ENCODE measurements around the gene UCHL5.
"Not testable (repeated sequence)": the region's sequence is repeated elsewhere in the genome, so short reads cannot be mapped to it uniquely, and the experiment has no call there.

UCHL5 gene

DNA sequence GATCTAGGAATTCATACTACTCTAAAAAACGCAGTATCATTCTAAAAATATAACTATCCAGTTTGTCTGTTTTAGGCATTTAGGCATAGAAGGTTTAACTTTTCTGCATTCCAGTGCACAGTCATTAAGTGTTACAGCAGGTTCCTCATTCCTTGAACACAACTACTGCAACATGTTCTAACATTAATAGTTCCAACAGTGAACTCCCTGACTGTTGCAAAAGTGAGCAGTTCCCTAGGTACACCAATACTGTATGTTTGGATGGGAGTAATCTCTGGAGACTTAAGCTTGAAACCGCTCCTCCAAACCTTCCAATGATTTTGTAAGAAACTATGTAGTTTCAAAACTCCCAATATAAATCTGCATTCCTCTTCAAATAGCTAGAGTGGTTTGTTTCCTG, 46.2 kb downstream of the UCHL5 start:
- no peak for DNase-seq (ENCODE audit: low read depth, low spot score)

DNA sequence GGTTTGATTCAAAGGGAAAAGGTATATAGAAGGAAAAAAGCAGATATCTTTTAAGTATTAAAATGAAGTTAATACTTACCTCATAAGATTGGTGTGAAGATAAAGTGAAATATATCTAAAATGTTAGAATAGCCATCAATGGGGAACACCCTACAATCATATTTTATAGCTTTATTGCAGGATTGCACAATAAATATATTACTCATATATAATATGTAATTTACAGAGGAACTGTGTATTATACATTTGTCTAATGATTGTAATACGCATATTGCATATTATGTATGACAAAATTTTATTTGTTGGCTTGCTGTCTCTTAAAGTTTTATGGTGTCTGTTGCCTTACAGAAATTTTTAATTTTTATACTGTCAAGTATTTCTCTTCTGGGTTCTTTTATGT, 47.8 kb downstream of the UCHL5 start:
- no peak for DNase-seq (ENCODE audit: low read depth, low spot score)

DNA sequence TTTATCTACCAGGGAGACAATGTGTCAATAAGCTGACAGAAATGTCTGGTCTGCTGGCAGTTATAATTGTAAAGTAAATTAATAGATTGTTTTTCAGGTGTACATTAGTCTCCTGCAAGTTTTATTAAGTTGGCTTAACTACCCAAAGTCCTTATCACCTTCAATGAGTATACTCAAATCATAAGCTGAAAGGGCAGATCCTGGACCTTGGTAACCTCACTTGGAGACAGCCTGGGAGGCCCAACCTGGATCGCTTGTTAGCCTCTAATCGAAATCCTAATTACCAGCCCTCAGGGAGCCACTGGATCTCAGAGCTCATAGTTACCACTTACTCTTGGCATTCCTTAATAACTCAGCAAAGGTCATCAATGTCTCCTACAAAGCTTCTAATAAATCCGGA, 49.7 kb downstream of the UCHL5 start:
- no peak for DNase-seq (ENCODE audit: low read depth, low spot score)

DNA sequence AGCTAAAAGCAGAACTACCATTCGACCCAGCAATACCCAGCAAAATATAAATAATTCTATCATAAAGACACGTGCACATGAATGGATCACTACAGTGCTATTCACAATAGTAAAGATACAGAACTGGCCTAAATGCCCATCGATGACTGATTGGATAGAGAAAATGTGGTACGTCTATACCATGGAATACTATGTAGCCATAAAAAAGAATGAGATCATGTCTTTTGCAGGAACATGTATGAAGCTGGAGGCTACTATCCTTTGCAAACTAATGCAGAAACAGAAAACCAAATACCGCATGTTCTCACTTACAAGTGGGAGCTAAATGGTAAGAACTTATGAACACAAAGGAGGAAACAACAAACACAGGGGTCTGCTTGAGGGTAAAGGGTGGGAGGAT, 53.4 kb downstream of the UCHL5 start:
- DNase-seq (ENCODE audit: low read depth, low spot score): no peak

DNA sequence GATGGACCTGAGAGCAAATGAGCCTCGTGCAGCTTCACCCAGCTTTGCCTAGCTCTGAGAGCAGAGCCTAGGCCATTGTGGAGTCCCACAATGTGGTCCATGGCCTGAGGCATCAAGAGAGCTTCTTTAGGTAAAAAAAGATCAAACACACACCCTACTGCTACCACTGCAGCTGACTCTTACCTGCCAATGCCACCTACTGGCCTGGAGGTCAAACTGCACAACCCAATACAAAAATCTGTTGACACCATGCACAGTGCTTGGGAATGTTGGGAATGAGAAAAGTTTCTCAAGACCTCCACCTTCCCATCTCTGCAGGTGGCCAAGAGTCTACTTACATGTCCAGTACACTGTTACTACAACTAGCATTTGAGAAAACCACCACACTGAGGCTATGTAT, 60.6 kb downstream of the UCHL5 start:
- DNase-seq (ENCODE audit: low read depth, low spot score): no peak

DNA sequence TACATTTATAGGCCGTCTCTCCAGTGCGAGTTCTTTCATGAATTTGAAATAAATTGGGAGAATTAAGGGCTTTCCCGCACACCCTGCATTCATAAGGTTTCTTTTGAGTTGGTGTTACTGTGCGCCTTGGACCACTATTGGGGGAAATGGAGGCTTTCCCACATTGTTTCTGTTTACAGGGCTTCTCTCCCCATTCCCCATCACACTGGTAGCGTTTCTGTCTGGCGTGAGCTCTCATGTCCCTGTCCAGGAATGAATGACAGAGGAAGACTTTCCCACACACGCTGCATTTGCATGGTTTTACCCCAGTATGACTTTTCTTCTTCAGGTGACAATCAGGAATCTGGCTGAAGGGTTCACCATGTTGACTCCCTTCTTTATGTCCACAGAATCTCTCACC, 65.0 kb downstream of the UCHL5 start:
- no peak for DNase-seq (ENCODE audit: low read depth, low spot score)

DNA sequence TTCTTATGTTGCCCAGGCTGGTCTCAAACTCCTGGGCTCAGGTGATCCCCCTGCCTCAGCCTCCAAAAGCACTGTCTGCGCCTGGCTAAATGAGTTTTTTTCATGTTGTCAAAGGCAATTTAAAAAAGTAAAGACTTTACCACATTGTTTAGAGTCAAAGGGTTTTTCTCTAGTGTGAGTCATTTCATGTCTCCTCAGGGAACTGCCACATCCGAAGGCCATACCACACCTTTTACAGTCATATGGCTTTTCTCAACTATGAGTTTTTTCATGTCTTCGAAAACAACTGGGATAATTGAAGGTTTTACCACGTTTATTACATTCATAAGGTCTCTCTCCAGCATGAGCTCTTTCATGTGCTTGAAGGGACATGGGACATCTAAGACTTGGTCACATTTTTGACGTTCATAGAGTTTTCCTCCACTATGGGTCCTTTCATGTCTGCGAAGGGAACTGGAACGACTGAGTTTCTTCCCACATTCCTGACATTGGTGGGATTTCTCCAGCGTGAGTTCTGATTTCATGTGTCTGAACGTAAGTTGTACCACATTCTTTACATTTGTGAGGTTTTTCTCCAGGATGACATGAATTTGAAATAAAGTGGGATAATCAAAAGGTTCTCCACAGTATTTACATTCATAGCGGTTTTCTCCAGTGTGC, 65.6 kb downstream of the UCHL5 start:
- DNase-seq (ENCODE audit: low read depth, low spot score): no peak

DNA sequence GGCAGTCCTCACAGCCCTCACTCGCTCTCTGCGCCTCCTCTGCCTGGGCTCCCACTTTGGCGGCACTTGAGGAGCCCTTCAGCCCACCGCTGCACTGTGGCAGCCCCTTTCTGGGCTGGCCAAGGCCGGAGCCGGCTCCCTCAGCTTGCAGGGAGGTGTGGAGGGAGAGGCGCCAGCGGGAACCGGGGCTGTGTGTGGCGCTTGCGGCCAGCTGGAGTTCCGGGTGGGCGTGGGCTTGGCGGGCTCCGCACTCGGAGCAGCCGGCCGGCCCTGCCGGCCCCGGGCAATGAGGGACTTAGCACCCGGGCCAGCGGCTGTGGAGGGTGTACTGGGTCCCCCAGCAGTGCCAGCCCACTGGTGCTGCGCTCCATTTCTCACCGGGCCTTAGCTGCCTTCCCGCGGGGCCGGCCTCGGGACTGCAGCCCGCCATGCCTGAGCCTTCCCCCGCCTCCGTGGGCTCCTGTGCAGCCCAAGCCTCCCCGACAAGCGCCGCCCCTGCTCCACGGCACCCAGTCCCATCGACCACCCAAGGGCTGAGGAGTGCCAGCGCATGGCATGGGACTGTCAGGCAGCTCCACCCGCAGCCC, 72.3 kb downstream of the UCHL5 start:
- DNase-seq (ENCODE audit: low read depth, low spot score): not testable (repeated sequence)

DNA sequence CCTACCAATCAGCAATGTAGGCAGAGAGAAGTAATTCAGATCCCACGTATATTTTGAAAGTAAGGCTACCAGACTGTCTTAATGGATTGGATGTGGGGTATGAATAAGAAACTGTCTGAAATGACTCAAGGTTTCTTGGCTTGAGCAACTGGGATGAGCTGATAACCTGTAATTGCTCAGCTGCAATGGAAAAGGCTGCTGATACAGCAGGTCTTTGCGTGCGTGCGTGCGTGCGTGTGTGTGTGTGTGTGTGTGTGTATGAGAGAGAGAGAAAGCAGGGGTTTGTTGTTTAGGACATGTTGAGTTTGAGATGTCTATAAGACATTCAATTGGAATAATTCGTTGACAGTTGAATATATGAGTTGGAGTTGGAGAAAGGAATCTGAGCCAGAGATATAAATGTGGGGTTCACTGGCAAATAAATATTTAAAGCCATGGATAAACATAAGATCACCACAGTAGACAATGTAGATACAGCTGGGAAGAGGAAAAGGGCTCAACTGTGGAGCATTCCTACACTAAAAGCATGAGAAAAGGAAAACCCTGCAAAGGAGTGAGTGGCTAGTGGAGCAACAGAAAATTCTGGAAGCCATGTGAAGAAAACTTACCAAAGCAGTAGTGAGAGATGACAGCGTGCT, 72.9 kb downstream of the UCHL5 start:
- DNase-seq (ENCODE audit: low read depth, low spot score): no peak

DNA sequence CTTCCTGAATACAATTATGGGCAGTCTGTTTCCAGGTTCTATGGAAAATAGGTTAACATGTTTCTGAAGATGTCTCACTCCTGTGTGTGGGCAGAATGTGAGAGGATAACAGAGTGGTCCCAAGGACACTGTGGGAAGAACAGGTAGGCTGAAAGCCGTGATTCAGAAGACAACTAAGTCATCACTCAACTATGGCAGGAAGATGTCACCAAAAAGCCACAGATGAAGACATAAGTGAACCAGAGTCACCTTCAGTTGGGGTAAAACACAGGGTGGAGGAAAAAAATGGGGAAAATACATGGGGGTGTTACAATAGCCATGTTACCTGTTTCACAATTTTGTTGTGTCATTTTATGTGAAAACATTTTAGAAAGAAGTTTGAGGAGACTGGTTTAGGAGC, 75.1 kb downstream of the UCHL5 start:
- no peak for DNase-seq (ENCODE audit: low read depth, low spot score)

DNA sequence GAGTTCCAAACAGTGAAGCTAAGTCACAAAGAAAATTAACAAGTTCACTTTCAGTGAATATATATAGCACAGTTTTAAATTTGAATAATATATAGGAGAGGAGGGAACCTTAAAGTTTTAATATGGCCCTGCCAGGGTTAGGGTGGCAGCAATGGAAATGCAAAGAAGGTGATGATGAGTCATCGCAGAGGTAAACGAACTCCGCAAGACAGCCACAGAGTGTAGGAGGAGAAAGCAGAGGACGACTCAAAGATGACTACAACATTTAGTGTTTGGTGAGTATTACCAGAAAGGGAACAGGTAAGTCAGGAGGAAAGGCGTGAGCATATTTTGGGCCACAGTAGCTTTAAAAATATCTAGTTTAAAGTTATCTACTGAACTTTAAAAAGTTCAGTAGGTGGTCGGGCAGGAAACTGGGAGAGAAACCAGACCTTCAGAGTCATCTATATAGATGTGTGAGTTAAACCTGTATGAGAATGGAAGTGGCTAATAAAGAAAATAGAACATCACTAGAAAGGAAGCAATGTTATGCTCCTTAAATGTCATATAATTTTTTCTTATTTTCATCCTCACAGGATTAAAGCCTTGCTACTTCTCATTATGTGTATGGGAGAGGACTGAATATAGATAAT, 75.7 kb downstream of the UCHL5 start:
- no peak for DNase-seq (ENCODE audit: low read depth, low spot score)

DNA sequence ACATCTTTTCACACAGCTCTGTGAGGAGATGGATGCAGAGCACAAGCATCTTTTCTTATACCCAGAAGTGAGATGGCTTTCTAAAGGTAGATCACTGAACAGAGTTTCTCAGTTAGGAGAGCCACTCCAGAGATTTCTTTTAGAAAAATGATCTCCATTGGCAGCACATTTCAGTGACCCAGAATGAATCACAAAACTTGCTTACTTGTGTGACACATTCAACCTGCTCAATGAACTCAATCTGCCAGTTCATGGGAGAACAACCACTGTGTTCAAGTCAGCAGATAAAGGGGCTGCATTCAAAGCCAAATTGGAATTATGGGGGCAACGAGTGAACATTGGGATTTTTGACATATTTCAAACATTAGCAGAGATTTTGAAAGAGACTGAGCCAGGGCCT, 78.3 kb downstream of the UCHL5 start:
- DNase-seq (ENCODE audit: low read depth, low spot score): no peak

DNA sequence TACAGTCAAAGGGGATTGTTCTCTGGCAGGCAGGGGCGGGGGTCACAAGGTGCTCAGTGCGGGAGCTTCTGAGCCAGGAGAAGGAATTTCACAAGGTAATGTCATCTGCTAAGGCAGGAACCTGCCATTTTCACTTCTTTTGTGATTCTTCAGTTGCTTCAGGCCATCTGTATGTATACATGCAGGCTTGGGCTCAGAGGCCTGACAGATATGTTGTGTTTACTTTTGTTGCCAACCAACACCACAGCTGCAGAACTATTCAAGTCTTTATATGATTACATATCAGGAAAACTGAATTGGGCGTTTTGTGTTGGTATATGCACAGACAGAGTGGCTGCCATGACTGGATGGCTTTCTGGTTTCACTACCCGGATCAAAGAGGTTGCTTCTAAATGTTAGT, 78.8 kb downstream of the UCHL5 start:
- not testable (repeated sequence) for DNase-seq (ENCODE audit: low read depth, low spot score)

DNA sequence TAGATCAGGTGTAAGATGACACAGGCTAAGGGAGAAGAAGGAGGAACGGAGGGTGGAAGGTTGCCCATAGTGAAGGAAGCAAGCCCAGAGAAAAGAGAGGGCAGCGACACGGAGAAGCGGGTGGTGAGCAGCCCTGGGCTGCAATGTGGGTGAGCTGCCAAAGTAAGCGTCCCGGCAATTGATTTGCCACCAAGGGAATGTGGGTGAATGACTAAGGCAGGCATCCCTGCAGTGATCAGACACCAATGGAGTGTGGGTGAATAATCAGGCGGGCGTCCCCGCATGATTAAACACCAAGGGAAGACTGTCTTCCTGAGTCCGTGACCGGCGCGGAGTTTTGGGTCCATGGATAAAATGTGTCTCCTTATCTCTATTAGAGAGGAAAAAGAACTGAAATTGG, 79.6 kb downstream of the UCHL5 start:
- DNase-seq (ENCODE audit: low read depth, low spot score): no peak

DNA sequence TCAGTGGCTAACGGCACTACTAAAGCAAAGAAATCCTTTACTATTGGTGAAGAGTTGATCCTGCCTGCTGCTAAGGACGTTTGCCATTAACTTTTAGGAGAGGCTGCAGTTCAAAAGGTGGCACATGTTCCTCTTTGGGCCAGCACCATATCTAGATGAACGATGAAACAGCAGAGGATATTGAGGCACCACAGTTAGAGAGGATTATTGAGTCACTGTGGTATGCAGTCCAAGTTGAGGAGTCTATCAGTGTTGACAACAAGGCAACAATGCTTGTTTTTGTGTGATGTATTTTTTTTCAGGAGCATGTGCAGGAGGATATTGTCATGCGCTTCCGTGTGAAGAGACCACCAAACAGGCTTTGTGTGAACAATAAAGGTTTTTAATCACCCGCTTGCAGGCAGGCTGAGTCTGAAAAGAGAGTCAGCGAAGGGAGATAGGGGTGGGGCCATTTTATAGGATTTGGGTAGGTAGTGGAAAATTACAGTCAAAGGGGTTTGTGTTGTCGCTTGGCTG, 80.9 kb downstream of the UCHL5 start:
- no peak for DNase-seq (ENCODE audit: low read depth, low spot score)

DNA sequence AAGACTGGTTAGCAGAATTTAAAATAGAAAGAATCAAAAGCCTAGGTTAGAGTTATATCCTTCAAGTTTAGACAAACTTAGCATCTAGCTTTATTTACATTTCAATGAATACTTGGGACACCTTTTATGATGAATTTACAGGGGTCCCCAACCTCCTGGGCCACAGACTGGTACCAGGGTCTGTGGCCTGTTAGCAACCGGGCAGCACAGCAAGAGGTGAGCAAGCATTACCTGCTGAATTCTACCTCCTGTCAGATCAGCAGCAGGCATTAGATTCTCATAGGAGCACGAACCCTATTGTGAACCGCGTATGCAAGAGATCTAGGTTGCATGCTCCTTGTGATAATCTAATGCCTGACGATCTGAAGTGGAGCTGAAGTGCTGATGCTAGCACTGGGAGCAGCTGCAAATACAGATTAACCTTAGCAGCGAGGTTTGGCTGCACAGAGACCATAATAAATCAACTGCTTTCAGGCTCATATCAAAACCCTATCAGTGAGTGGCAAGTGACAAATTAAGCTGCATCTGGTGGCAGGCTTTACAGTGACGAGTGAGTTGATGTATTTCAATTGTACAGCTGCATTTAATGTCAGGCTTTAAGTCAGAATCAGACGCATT, 82.0 kb downstream of the UCHL5 start:
- DNase-seq (ENCODE audit: low read depth, low spot score): no peak

DNA sequence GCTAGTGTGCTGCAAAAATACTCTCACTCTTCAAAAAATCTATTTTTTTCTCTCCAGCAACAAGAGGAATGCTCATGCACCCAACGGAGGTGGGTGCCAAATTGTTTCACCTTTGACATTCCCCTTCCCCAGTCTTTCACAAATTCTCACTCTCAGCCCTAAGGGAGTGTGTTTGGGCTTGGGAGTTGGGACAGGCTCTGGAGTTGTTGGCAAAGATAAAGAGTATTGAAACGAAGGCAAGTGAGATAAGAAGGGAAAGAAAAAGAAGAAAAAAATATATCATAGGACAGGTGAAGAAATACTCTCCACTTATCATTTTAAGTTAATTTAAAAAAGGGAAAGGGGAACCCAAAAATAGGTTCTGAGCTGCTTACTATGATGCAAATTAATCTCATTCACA, 82.6 kb downstream of the UCHL5 start:
- no peak for DNase-seq (ENCODE audit: low read depth, low spot score)

DNA sequence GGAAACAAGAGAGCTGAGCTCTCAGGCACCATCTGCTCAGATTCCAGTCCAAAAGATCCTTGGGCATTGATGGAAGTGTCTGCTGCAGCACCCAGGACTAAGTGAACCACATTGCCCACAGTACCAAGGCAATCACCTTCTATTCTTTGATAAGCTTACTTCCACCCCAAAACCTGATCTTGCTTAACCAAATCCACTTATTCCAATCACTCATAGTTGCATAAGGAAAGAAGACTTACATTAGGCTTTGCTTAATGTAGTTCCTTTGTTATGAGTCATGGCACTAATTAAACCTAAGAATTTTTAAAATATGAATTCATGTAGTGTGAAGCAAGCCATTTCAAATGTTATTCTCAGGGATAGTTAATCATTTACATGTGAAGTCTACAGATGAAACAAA, 84.5 kb downstream of the UCHL5 start:
- DNase-seq (ENCODE audit: low read depth, low spot score): no peak

DNA sequence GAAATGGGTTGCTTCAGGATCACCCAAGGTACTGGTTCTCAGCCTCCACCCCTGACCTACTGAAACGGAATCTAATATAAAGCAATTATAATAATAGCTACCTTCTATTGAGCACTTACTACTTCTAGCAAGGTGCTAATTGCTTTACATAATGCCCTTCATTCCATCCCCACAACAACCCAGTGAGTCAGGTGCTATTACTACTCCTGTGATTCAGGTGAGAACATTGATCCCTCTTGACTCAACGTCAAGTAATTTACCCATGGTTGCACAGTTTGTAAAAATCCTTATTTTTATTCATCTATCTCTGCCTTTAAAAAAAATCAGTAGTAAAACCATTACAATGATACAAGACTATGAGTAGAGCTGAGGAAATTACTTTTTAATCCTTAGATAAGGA, 85.2 kb downstream of the UCHL5 start:
- DNase-seq (ENCODE audit: low read depth, low spot score): no peak

DNA sequence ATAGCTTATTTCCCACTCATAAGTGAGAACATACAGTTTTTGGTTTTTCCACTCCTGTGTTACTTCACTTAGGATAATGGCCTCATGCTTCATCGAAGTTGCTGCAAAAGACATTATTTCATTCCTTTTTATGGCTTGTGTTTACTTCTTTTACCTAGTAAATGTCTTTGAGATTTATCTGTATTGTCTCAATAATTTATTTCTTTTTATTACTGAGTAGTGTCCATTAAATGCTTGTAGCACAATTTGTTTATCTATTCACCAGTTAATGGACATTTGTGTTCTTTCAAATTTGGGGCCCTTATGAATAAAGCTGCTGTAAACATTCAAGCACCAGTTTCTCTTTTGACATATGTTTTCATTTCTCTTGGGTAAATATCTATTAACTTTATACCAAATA, 86.0 kb downstream of the UCHL5 start:
- DNase-seq (ENCODE audit: low read depth, low spot score): no peak

DNA sequence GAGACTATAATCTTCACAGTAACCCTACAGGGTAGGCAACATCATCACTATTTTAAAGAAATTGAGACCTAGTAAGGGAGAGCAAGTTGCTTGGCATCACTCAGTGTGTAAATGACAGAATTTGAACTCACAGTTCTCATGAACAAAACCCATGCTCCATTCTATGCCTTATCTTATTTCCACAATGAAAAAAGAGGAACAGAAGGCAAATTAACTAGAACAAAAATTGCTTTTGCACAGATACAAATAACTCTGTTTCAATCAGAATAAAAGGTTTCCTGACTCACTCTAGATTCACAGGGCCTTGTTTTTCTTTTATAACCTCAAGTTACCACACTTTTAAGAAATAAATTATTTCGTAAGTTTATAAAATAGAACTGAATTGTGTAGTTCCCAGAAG, 90.1 kb downstream of the UCHL5 start:
- no peak for DNase-seq (ENCODE audit: low read depth, low spot score)

DNA sequence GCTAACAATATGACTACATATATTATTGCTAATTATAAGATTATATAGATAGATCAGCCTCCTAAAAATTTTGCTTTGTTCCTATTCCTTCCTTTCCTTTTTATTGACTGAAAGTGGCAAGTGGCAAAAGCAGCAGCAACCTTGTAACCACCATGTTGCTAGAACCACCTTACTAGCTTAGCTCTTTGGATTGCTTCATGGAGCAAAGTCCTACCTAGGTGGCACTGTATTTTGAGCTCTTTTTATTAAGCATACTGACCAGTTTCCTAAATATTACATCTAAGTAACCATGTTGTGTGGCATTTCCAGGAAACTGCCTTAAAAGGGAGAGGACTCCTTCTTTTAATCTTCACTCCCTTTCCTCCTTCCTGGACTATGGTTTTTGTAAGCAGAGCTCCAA, 90.8 kb downstream of the UCHL5 start:
- DNase-seq (ENCODE audit: low read depth, low spot score): no peak

All from brain pericyte (primary cell).